ENCODE data around the gene OTUB2. TPM values are rescaled to one million over a fixed set of nuclear protein-coding genes. Genes with fewer than 3 reads are reported as not detected.

The OTUB2 gene
- total RNA-seq, 6 experiments from 2014 or later: 0.59 to 3.7 (median 0.85) TPM

- H3K27me3 ChIP-seq: no peaks in the 10 kb centered on the region
- no peak overlapping the region for H3K4me3 ChIP-seq
- intact Hi-C loops (cut with DNase I): no loop called here
- TF ChIP-seq CTCF (IDR thresholded peaks at IDR 0.05) (no peak), POLR2A (IDR thresholded peaks at IDR 0.05) (no peak)
- no peaks in the 10 kb centered on the region for H3K36me3 ChIP-seq
- H3K27ac ChIP-seq: no peak overlapping the region
- 99% methylated on average over 10 of the region's 14 CpGs for WGBS (ENCODE audit: insufficient coverage, low coverage, low lambda C conversion rate, missing lambda C conversion rate)
- DNase-seq (peak in 1 of 3 donors; percentile 13), ATAC-seq (no peak)
- H3K9me3 ChIP-seq: no peaks in the 10 kb centered on the region
- H3K4me1 ChIP-seq: peaks cover 0 to 13% (median under 1%) of the 10 kb centered on the region in 4 donors
Observed at GRCh38 chr14:94030571-94030970, 4.4 kb downstream of the OTUB2 start.

GRCh38 chr14:94031161-94031882 is 5.2 kb downstream of the OTUB2 start:
- H3K4me3 ChIP-seq: no peak overlapping the region
- intact Hi-C loops (cut with DNase I): no loop called here
- 92% methylated on average over 7 of the region's 8 CpGs for WGBS (ENCODE audit: insufficient coverage, low coverage, low lambda C conversion rate, missing lambda C conversion rate)
- TF ChIP-seq CTCF (IDR thresholded peaks at IDR 0.05) (no peak), POLR2A (IDR thresholded peaks at IDR 0.05) (no peak)
- H3K36me3 ChIP-seq: no peaks in the 10 kb centered on the region
- no peaks in the 10 kb centered on the region for H3K9me3 ChIP-seq
- ATAC-seq (no peak), DNase-seq (no peak)
- H3K4me1 ChIP-seq: peaks cover 0 to 13% (median 0%) of the 10 kb centered on the region in 4 donors
- no peak overlapping the region for H3K27ac ChIP-seq
- H3K27me3 ChIP-seq: no peaks in the 10 kb centered on the region

GRCh38 chr14:94031883-94032279 is 5.7 kb downstream of the OTUB2 start:
- ATAC-seq (no peak), DNase-seq (peak in 1 of 3 donors; percentile 27)
- peaks cover 0 to 9% (median 0%) of the 10 kb centered on the region in 4 donors for H3K4me1 ChIP-seq
- intact Hi-C loops (cut with DNase I): no loop called here
- TF ChIP-seq CTCF (IDR thresholded peaks at IDR 0.05) (no peak), POLR2A (IDR thresholded peaks at IDR 0.05) (no peak)
- H3K9me3 ChIP-seq: no peaks in the 10 kb centered on the region
- WGBS (ENCODE audit: insufficient coverage, low coverage, low lambda C conversion rate, missing lambda C conversion rate): 88% methylated on average over 4 of the region's 7 CpGs
- H3K27ac ChIP-seq: no peak overlapping the region
- H3K36me3 ChIP-seq: no peaks in the 10 kb centered on the region
- H3K4me3 ChIP-seq: no peak overlapping the region
- H3K27me3 ChIP-seq: no peaks in the 10 kb centered on the region

- WGBS (ENCODE audit: insufficient coverage, low coverage, low lambda C conversion rate, missing lambda C conversion rate): 92% methylated on average over 2 of the region's 3 CpGs
- H3K4me3 ChIP-seq: no peak overlapping the region
- no peak overlapping the region for H3K27ac ChIP-seq
- DNase-seq (peak in 1 of 3 donors; percentile 23), ATAC-seq (no peak)
- intact Hi-C loops (cut with DNase I): no loop called here
- no peaks in the 10 kb centered on the region for H3K36me3 ChIP-seq
- TF ChIP-seq CTCF (IDR thresholded peaks at IDR 0.05): no peak
- TF ChIP-seq POLR2A (IDR thresholded peaks at IDR 0.05): no peak
- H3K4me1 ChIP-seq: no peaks in the 10 kb centered on the region
- no peaks in the 10 kb centered on the region for H3K9me3 ChIP-seq
- H3K27me3 ChIP-seq: no peaks in the 10 kb centered on the region
Observed at GRCh38 chr14:94034886-94035285, 8.7 kb downstream of the OTUB2 start.

Data from right lobe of liver (tissue), 6 donors.